B cell (primary cell): ENCODE measurements around the gene ADARB2. TPM values are rescaled to one million over a fixed set of nuclear protein-coding genes. Genes with fewer than 3 reads are reported as not detected.

ENCODE experiments used
- ATAC-seq: fragments of 200-7000 bp; cut with Tn5 transposase; one replicate; pipeline ENCODE4 v1.10.0; 2021; ENCODE audit warnings: low read depth, mild to moderate bottlenecking, moderate number of reproducible peaks, moderate library complexity
- CTCF ChIA-PET: fragments of 350-600 bp; sonication (Branson Sonifier 250); formaldehyde crosslinking; loops from one replicate; lab custom pipeline; 2021; ENCODE audit warnings: antibody characterized with exemption, inconsistent platforms; lab: Charles Lee
- POLR2A ChIA-PET: fragments of 350-600 bp; sonication (Branson Sonifier 250); formaldehyde crosslinking; loops from one replicate; lab custom pipeline; 2021; ENCODE audit warnings: antibody characterized with exemption; lab: Charles Lee
- DNase-seq: peaks from one replicate; pipeline ENCODE4 v3.0.0; 2013
- H2AFZ ChIP-seq: 2 replicates; pipeline ENCODE4 v1.6.1; 2012; ENCODE audit warnings: mild to moderate bottlenecking, low read depth, low read length; ENCODE audit not compliant: insufficient read depth, poor library complexity, severe bottlenecking
- H3K27ac ChIP-seq, 2 donors: 1 replicate in 1 of 2; 2 replicates in 1 of 2; pipeline ENCODE4 v1.5.1; 2012 to 2013; ENCODE audit warnings: low read length in 2 of 2, mild to moderate bottlenecking in 2 of 2, moderate library complexity in 1 of 2
- H3K27me3 ChIP-seq, 4 experiments: fragments of 200-600 bp in 1 of 4; sonication (generic) in 1 of 4; replicated peaks in 1 of 4; 1 replicate in 2 of 4; 2 replicates in 2 of 4; pipeline versions ENCODE4 v1.6.1 to v1.7.0; 2013 to 2016; ENCODE audit warnings: low read length in 3 of 4, mild to moderate bottlenecking in 2 of 4, mixed read lengths in 1 of 4, moderate library complexity in 1 of 4; ENCODE audit not compliant: insufficient read depth in 4 of 4, control insufficient read depth in 3 of 4; ENCODE audit errors: control extremely low read depth in 1 of 4
- H3K36me3 ChIP-seq, 2 experiments: replicated peaks in 1 of 2; 1 replicate in 1 of 2; 2 replicates in 1 of 2; pipeline versions ENCODE4 v1.6.1 to v1.7.1; 2013; ENCODE audit warnings: low read length in 1 of 2; ENCODE audit not compliant: insufficient read depth in 2 of 2, control insufficient read depth in 1 of 2; ENCODE audit errors: control extremely low read depth in 1 of 2, extremely low read depth in 1 of 2
- H3K4me1 ChIP-seq, 2 donors: fragments of 200-600 bp in 1 of 2; sonication (generic) in 1 of 2; 1 replicate in 1 of 2; 2 replicates in 1 of 2; pipeline versions ENCODE4 v1.5.1 to v1.6.1; 2013 to 2017; ENCODE audit warnings: low read length in 2 of 2; ENCODE audit not compliant: control insufficient read depth in 2 of 2, insufficient read depth in 2 of 2
- H3K4me2 ChIP-seq: replicated peaks from 2 replicates; pipeline ENCODE3; 2012; ENCODE audit warnings: mild to moderate bottlenecking, low read depth, low read length; ENCODE audit not compliant: poor library complexity, severe bottlenecking
- H3K4me3 ChIP-seq, 5 experiments: fragments of 200-600 bp in 1 of 5; sonication (generic) in 1 of 5; 1 replicate in 3 of 5; 2 replicates in 2 of 5; pipeline versions ENCODE4 v1.5.1 to v1.7.0; 2011 to 2016; ENCODE audit warnings: low read length in 4 of 5, mild to moderate bottlenecking in 4 of 5, low read depth in 2 of 5, control low read depth in 1 of 5, moderate library complexity in 1 of 5; ENCODE audit not compliant: insufficient read depth in 1 of 5; ENCODE audit errors: control extremely low read depth in 1 of 5, extremely low read depth in 1 of 5
- H3K79me2 ChIP-seq: fragments of 200-600 bp; sonication (generic); one replicate; pipeline ENCODE4 v1.6.0; 2016; ENCODE audit warnings: low read length; ENCODE audit not compliant: control insufficient read depth, insufficient read depth
- H3K9ac ChIP-seq: fragments of 200-600 bp; sonication (generic); 2 replicates; pipeline ENCODE4 v1.6.1; 2017; ENCODE audit warnings: mild to moderate bottlenecking, low read length, moderate library complexity
- H3K9me3 ChIP-seq, 3 donors: one replicate each; pipeline versions ENCODE4 v1.6.1 to v1.7.1; 2013; ENCODE audit warnings: low read length in 2 of 3; ENCODE audit not compliant: control insufficient read depth in 2 of 3, insufficient read depth in 1 of 3; ENCODE audit errors: control extremely low read depth in 1 of 3
- H4K20me1 ChIP-seq: 2 replicates; pipeline ENCODE4 v1.6.0; 2012; ENCODE audit warnings: mild to moderate bottlenecking, low read length; ENCODE audit not compliant: insufficient read depth, control insufficient read depth, poor library complexity, severe bottlenecking
- H3K27ac Mint-ChIP-seq: one replicate; pipeline ENCODE4 v1.8.0; 2021; ENCODE audit warnings: mixed read lengths
- H3K27me3 Mint-ChIP-seq: one replicate; pipeline ENCODE4 v1.8.0; 2021; ENCODE audit warnings: mixed read lengths
- H3K4me1 Mint-ChIP-seq: one replicate; pipeline ENCODE4 v1.8.0; 2021; ENCODE audit warnings: mixed read lengths
- H3K4me3 Mint-ChIP-seq: one replicate; pipeline ENCODE4 v1.8.0; 2021; ENCODE audit warnings: mixed read lengths
- H3K9me3 Mint-ChIP-seq: one replicate; pipeline ENCODE4 v1.8.0; 2022; ENCODE audit warnings: mixed read lengths; ENCODE audit not compliant: insufficient read depth
- CTCF ChIP-seq: fragments of 200-600 bp; IDR thresholded peaks from one replicate; pipeline ENCODE4 v1.8.0; 2022; ENCODE audit warnings: antibody characterized with exemption, mild to moderate bottlenecking
- EZH2 ChIP-seq: IDR thresholded peaks from 2 replicates; pipeline ENCODE4 v1.6.1; 2012; ENCODE audit warnings: borderline replicate concordance, low read depth, mild to moderate bottlenecking, moderate library complexity, low read length; ENCODE audit not compliant: insufficient read depth, poor library complexity, severe bottlenecking
- WGBS: methylation state at CpG from one replicate; pipeline ENCODE4 v1.1.5; 2013; ENCODE audit warnings: missing lambda C conversion rate; ENCODE audit not compliant: insufficient coverage; 5-methylcytosine and 5-hydroxymethylcytosine counted together
- intact Hi-C: fragments of 100-400 bp; cut with micrococcal nuclease; formaldehyde crosslinking; loops from one replicate; pipeline ENCODE4 v1.10.0; 2022
- polyA plus RNA-seq: library from polyadenylated mRNA; depleted of rRNA; stranded (reverse); fragments of >200 nt; gene quantifications from 2 replicates; pipeline ENCODE4 v1.2.3, GENCODE V29; 2012
- total RNA-seq, 2 donors: library from RNA; stranded (reverse); fragments of 120-200 nt in 1 of 2; gene quantifications; 1 replicate in 1 of 2; 2 replicates in 1 of 2; pipeline versions ENCODE4 v1.2.3 to v1.2.4, GENCODE V29; 2013 to 2022

The ADARB2 gene
- total and polyA plus RNA-seq, 2 donors (not counting 1 experiment from before 2014, with no cell fraction given): 0.13 to 0.96 TPM

- WGBS: 98% methylated on average over 17 of the region's 18 CpGs
- no peak overlapping the region for H2AFZ ChIP-seq
- H3K27ac ChIP-seq: no peak overlapping the region
- intact Hi-C loops: no loop called here
- Mint-ChIP-seq H3K4me3 (no peak overlapping the region), H3K9me3 (no peaks in the 10 kb centered on the region), H3K27ac (no peak overlapping the region), H3K4me1 (no peaks in the 10 kb centered on the region), H3K27me3 (peaks cover 34% of the 10 kb centered on the region)
- H4K20me1 ChIP-seq: no peaks in the 10 kb centered on the region
- no peaks in the 10 kb centered on the region for H3K36me3 ChIP-seq
- ChIA-PET POLR2A (no interaction called here), CTCF (no interaction called here)
- no peak for ATAC-seq
- H3K4me1 ChIP-seq: peaks cover 0 to 5% of the 10 kb centered on the region in 2 donors
- no peak for TF ChIP-seq EZH2
- no peak for TF ChIP-seq CTCF
- peaks cover 0 to 26% (median 3%) of the 10 kb centered on the region in 4 experiments for H3K27me3 ChIP-seq
- peaks cover 0 to 24% (median 0%) of the 10 kb centered on the region in 3 donors for H3K9me3 ChIP-seq
- no peaks in the 10 kb centered on the region for H3K79me2 ChIP-seq
- no peak overlapping the region for H3K9ac ChIP-seq
- no peak overlapping the region for H3K4me2 ChIP-seq
- no peak overlapping the region for H3K4me3 ChIP-seq
- DNase-seq: no peak
These were observed 494.4 kb downstream of the ADARB2 start for GRCh38 chr10:1242975-1243374.

GRCh38 chr10:1241973-1242935 is 495.1 kb downstream of the ADARB2 start:
- 90% methylated on average over 33 of the region's 34 CpGs for WGBS
- Histone ChIP-seq H3K9ac (no peak overlapping the region), H3K4me2 (no peak overlapping the region), H4K20me1 (no peaks in the 10 kb centered on the region), H3K4me1 (peaks cover 0 to 5% of the 10 kb centered on the region in 2 donors), H3K9me3 (peaks cover 0 to 18% (median 0%) of the 10 kb centered on the region in 3 donors), H3K27ac (no peak overlapping the region), H3K27me3 (peaks cover 0 to 21% (median under 1%) of the 10 kb centered on the region in 4 experiments), H3K4me3 (no peak overlapping the region), H2AFZ (no peak overlapping the region), H3K36me3 (no peaks in the 10 kb centered on the region), H3K79me2 (no peaks in the 10 kb centered on the region)
- POLR2A ChIA-PET: no interaction called here
- no peaks in the 10 kb centered on the region for H3K9me3 Mint-ChIP-seq
- peaks cover 28% of the 10 kb centered on the region for H3K27me3 Mint-ChIP-seq
- no peak overlapping the region for H3K27ac Mint-ChIP-seq
- intact Hi-C loops: no loop called here
- TF ChIP-seq EZH2: no peak
- TF ChIP-seq CTCF: no peak
- CTCF ChIA-PET: no interaction called here
- H3K4me3 Mint-ChIP-seq: no peak overlapping the region
- DNase-seq: no peak
- H3K4me1 Mint-ChIP-seq: no peaks in the 10 kb centered on the region
- no peak for ATAC-seq
